ENCODE measurements around the gene CAMK2B.

Gene CAMK2B

DNA sequence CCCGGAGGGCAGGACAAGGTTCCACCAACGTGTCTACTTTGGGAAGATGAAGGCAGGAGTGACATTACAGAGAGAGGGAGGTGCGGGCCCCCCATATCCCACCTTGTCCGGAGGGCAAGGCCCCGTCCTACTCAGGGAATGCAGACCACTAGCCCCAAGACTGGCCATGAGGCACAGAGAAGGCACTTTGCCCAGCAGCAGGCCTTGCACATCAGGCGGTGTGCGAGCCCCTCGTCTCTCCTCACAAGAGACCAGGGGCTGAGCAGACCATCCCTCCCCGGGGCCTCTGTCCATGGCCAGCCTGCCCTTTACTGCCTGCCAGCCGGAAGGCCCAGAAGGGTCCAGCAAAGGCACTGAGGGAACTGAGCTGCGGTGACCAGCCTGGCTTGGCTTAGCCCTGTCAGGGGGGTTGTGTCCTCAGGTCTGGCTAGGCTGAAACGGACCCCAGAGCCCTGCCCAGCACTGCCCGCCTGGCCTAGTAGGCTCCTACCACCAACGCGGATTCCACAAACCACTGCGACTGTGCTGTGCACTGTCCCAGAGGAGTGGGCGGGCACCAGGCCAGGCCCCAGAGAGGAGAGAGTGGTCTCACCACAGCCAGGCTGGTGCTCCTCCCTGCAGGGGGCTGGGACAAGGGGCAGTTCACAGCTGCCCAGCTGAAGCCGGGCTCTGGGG lies 16.7 kb downstream of the CAMK2B start:
- no peak overlapping the region for H3K27ac ChIP-seq
- TF ChIP-seq ZFX (IDR thresholded peaks at IDR 0.05), result no peak

DNA sequence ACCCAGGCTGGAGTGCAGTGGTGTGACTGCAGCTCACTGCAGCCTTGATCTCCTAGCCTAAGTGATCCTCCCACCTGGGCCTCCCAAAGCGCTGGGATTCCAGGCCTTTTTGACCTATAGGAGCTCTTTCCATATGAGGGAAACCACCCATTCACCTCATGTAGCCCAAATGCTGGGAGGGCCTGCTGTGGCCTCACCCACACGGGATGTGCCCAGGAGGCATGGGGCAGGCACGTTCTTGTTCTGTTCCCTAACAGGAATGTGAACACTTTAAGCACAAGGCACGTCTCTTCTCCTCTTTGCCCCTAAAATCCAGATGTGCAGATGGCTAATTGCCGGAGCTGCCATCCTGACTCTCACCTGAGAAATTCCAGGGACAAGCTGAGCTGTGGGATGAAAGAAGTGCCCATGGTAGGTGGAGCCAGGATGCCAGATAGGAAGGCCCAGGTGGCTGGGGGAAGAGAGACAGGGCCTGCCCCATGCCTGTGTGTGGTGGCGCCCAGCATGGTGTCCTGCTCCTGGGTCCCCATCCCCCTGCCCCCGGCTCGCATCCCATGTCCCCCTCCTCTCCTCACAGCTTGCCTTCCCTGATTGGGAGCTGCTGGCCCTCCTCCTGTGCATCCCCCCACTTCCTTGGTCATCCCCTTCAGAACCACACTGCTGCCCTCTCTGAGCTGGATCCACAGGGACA lies 17.3 kb downstream of the CAMK2B start:
- TF ChIP-seq ZFX (IDR thresholded peaks at IDR 0.05), result no peak
- TF ChIP-seq, protein P1, sequence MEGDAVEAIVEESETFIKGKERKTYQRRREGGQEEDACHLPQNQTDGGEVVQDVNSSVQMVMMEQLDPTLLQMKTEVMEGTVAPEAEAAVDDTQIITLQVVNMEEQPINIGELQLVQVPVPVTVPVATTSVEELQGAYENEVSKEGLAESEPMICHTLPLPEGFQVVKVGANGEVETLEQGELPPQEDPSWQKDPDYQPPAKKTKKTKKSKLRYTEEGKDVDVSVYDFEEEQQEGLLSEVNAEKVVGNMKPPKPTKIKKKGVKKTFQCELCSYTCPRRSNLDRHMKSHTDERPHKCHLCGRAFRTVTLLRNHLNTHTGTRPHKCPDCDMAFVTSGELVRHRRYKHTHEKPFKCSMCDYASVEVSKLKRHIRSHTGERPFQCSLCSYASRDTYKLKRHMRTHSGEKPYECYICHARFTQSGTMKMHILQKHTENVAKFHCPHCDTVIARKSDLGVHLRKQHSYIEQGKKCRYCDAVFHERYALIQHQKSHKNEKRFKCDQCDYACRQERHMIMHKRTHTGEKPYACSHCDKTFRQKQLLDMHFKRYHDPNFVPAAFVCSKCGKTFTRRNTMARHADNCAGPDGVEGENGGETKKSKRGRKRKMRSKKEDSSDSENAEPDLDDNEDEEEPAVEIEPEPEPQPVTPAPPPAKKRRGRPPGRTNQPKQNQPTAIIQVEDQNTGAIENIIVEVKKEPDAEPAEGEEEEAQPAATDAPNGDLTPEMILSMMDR (conservative IDR thresholded peaks at IDR 0.05), result no peak
- H3K27ac ChIP-seq, result no peak overlapping the region

DNA sequence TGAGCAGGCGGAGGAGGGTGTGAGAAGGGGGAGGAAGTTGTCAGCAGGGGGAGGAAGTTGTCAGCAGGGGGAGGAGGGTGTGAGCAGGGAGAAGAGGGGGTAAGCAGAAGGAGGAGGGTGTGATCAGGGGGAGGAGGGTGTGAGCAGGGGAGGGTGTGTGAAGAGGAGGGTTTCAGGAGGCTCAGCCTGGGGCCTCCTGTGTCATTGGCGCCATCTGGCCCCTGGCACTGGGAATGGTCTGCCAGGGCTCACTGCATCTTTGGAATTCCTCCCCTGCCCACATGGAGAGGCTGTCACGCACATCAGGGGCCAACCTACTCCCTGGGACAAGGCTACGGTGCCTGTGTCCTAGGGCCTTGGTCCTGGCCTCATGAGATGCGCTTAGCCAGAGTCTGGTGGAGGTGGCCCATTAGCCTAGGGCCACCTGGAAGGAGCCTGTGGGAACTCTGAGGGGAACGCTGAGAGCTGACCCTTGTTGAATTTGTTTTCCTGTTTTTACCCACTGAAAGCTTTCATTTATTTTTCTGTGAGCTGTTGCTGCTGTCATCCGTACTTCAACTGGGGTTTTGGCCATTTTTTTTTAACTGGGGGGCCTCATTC lies 18.0 kb downstream of the CAMK2B start:
- TF ChIP-seq, protein P1 (conservative IDR thresholded peaks at IDR 0.05), result no peak; the same call in 1 of the 2 replicates
- no peak for TF ChIP-seq ZFX (IDR thresholded peaks at IDR 0.05)
- H3K27ac ChIP-seq, result no peak overlapping the region

DNA sequence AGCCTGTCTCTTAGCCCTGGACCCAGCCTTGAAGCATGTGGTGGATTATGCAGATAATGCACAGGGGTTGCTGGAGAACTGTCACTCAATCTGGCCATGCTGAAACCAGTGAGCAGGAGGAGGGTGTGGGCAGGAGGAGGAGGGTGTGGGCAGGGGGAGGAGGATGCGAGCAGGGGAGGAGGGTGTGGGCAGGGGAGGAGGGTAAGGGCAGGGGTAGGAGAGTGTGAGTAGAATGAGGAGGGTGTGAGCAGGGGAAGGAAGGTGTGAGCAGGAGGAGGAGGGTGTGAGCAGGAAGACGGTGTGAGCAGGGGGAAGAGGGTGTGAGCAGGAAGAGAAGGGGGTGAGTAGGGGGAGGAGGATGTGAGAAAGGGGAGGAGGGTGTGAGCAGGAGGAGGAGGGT lies 18.8 kb downstream of the CAMK2B start:
- TF ChIP-seq, protein P1 (conservative IDR thresholded peaks at IDR 0.05), result no peak
- TF ChIP-seq ZFX (IDR thresholded peaks at IDR 0.05), result no peak
- no peak overlapping the region for H3K27ac ChIP-seq

DNA sequence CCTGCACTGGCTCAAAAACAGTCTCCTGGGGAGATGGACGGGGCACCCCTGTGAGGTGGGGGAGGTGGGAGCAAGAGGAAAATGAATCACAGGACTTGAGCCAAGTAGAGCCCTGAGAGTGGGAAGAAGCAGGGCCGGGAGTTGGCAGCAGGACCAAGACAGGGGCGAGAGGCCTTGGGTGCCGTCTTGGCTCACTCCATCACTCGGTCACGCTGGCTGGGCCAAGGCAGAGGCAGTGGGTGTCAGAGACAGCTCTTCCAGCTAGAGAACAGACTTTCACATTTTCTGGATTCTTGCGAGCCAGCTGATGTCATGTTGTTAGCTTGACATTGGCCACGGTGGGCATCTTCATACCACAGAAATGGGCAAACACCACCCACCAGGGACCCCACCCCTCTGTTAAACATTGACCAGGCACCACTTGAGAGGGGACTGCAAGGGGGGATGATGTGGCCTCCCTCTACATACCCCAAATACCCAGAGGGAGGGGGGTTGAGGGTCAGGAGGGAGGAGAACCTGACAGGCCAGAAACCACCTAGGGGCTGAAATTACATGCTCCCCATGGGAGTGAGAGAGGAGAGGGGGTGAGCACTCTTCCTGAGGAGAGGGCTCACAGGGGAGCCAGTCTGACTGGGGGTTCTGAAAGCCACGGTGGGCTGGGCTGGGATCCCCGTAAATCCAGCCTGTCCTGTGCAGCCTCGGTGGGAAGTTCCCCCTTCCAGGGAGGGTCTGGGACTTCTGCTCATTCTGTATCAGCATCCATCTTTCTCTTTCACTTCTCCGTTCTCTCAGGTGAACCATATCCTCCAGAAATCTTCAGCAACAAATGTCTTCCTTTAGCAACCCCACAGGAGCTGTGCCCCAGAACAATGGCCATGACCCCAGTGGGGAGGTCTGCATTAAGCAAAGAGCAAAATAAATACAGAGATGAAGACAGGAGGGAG lies 19.6 kb downstream of the CAMK2B start:
- H3K27ac ChIP-seq, result no peak overlapping the region
- TF ChIP-seq ZFX (IDR thresholded peaks at IDR 0.05), result no peak
- TF ChIP-seq, protein P1 (conservative IDR thresholded peaks at IDR 0.05), result no peak

DNA sequence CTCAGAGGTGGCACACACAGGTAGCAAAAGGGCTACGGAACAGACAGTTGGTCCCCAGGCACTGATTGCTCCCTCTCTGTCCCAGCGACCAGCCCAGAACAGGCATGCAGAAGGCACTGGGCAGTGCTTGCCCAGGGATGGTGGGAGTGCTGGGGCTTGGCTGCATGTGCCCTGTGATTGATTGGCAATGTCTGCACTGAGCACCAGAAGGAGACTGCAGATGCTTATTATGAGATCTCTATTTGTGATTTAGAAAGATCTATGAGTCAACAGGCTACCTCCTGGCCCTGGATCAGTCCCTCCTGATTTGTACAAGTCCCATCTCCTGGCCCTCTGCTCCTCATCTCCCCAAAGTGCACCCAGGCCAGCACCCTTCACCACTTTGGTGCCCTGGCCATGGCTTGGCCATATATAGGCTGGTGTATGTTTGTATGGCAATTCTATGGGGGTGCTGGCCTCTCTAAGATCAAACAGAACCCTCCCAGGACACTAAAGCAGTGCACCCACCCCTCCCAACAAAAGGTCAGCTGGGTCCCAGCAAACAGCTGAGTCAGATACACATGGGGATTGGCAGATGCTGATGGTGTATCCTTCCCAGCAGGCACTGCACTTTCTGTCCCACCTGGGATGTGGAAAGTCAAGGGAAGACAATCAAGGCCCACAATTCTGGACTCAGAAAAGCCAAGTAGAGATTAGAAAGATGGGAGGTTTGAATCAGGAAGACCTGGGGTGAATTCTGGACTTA lies 30.9 kb downstream of the CAMK2B start:
- TF ChIP-seq, protein P1 (conservative IDR thresholded peaks at IDR 0.05), result no peak
- TF ChIP-seq ZFX (IDR thresholded peaks at IDR 0.05), result no peak

More for the DNA sequence above, 30.9 kb downstream of the CAMK2B start:
- no peak overlapping the region for H3K27ac ChIP-seq
